GM10266 (cell line): ENCODE measurements around the gene MIF.
"Not testable (repeated sequence)": the region's sequence is repeated elsewhere in the genome, so short reads cannot be mapped to it uniquely, and the experiment has no call there.

Experiments used
- DNase-seq: peaks from one replicate; pipeline ENCODE4 v3.0.0; 2012; ENCODE audit errors: extremely low spot score
- TF ChIP-seq, protein P1 (sequence below): IDR thresholded peaks from 2 replicates; pipeline ENCODE4 v1.5.1; 2012; ENCODE audit warnings: mild to moderate bottlenecking, low read depth; ENCODE audit not compliant: control insufficient read depth, insufficient read depth; ENCODE audit errors: missing control alignments

The MIF gene

DNA sequence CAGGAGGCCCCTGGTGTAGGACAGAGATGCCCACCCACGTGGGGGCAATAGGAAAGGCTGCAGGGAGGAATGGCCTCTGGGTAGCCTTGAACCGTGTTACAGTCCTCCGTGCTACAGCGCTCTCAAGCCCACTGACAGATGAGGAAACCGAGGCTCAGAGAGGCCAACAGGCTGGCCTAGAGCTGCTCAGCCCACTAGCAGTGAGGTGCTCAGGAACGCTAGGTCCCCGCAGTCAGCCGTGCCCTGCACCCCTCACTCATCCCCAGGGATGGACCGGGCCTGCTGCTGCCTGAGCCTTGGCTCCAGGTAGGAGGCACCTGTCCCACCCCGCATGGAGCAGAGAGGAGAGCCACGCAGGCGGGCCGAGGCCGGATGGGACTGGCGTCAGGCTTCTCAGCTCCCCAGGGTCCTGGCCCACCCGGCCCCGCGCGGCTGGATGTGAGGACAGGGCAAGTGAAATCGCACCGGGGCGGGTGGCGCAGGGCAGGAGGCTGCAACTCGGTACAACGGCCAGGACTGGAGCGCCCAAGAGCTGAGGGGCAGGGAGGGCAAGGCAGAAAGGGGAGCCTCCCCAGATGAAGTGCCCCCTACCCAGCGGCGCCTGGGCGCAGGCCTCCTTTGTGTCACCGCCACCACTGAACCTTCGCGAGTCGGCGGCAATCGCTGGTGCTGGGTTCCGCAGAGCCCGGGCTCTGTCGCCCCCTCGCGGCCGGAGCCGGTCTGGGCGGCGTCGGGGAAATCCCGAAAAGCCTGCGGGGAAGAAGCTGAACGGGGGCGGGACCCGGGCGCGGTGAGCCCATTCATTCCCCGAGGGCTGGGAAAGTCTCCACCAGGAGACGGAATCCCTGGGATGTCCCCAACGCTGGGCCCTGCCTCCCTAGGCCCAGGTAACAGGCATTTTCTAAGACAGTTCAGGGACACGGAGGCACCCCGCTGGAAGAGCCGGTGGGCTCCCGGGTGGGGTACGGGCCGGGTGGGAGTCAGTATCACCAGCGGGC lies 44.9 kb upstream of the MIF start:
- TF ChIP-seq, protein P1, sequence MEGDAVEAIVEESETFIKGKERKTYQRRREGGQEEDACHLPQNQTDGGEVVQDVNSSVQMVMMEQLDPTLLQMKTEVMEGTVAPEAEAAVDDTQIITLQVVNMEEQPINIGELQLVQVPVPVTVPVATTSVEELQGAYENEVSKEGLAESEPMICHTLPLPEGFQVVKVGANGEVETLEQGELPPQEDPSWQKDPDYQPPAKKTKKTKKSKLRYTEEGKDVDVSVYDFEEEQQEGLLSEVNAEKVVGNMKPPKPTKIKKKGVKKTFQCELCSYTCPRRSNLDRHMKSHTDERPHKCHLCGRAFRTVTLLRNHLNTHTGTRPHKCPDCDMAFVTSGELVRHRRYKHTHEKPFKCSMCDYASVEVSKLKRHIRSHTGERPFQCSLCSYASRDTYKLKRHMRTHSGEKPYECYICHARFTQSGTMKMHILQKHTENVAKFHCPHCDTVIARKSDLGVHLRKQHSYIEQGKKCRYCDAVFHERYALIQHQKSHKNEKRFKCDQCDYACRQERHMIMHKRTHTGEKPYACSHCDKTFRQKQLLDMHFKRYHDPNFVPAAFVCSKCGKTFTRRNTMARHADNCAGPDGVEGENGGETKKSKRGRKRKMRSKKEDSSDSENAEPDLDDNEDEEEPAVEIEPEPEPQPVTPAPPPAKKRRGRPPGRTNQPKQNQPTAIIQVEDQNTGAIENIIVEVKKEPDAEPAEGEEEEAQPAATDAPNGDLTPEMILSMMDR = peak; percentile 96
- peak; percentile 89 for DNase-seq

GRCh38 chr22:23850136-23850611 lies 44.0 kb upstream of the MIF start:
- TF ChIP-seq, protein P1 = no peak
- DNase-seq = no peak

GRCh38 chr22:23856721-23857605 lies 37.2 kb upstream of the MIF start:
- no peak for DNase-seq
- TF ChIP-seq, protein P1 = no peak

DNA sequence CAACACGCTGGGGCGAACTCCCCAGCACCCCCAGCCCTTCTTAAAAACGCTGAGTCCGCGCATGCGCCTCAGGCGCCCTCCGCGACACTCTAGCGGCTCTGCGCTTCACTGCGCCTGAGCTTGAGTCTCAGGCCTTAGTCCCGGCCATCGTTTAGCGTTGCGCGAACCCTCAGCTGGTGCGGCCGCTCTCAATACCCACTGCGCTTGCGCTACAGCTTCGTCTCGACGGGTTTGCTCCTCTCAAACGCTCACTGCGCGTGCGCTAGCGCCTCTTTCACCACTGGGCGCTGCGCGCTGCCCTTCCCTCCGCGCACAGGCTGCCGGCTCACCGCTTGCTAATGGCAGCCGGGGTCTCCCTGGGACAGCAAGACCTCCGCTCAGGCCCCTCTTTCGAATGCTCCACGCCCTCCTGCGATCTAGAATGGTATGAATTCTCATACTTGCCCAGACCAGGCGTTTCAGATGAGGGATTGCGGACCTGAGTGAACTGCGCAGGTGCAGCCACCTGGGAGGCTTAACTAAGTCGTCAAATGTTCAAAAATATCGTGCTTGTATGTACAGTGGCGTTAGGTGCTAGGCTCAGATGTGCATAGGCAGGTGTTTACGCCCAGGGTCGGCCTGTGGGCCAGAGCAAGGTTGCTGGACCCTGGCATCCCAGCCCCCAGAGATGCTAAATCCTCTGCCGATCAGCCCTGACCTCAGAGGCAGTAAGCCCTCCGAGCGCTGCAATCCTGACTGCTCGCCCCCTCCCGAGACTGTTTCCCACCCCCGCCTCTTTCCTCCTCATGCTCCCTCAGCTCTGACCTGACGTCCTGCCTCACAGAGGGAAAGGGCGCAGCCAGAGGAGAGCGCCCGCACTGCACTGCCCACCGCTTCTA lies 36.3 kb upstream of the MIF start, which contains the start of gene SLC2A11:
SLC2A11 (plus strand) TSS at position 270 of the 878 bp plus-strand sequence; CDS start at position 395, 125 bp downstream.
- peak; percentile 97 for DNase-seq
- TF ChIP-seq, protein P1 = peak; percentile 9

DNA sequence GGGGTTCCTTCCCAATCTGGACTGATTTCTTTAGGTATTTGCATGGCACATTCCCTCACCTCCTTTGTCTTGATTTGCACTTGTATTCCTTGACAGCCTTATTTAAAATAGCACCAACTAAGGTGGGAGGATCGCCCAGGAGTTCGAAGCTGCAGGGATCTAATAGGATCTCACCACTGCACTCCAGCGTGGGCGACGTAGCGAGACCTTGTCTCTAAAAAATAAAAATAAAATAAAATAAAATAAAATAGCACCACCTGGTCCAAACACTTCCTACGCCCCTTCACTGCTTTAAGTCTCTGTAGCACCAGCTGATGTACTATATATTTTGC lies 35.7 kb upstream of the MIF start:
- no peak for DNase-seq

DNA sequence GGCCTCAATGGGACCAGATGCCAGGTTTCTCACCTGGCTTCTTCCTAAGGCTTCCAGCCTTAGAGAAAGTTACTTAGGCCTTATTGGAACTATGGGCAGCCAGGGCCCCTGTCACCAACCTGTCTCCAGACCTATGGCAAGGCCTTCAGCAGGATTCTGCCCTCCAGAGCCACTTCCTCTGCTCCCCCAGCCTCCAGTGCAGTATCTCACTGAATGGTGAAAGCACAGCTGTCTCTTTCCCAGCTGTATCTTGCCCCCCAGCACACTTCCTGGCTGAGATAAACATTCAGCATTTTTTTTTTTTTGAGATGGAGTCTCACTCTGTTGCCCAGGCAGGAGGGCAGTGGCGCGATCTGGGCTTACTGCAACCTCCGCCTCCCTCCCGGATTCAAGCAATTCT lies 35.0 kb upstream of the MIF start:
- DNase-seq = no peak
- TF ChIP-seq, protein P1 = no peak

More for the DNA sequence above, 35.7 kb upstream of the MIF start:
- TF ChIP-seq, protein P1 = no peak

DNA sequence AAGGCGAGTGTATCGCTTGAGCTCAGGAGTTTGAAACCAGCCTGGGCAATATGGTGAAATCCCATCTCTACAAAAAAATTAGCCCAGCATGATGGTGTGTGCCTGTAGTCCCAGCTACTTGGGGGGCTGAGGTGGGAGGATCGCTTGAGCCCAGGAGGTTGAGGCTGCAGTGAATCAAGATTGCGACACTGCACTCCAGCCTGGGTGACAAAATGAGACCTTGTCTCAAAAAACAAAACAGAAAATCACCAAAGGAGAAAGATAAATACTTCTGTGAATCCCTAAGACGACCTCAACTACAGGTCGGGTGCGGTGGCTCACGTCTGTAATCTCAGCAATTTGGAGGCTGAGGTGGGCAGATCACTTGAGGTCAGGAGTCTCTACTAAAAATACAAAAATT lies 34.0 kb upstream of the MIF start:
- not testable (repeated sequence) for DNase-seq
